HG03066 (cell line): ENCODE measurements around the gene FOXP1.

Source experiments
- ATAC-seq: cut with Tn5 transposase; IDR thresholded peaks from one replicate; pipeline ENCODE4 v1.9.1; 2021; ENCODE audit warnings: low read depth; ENCODE audit not compliant: unreplicated experiment

Gene FOXP1

DNA sequence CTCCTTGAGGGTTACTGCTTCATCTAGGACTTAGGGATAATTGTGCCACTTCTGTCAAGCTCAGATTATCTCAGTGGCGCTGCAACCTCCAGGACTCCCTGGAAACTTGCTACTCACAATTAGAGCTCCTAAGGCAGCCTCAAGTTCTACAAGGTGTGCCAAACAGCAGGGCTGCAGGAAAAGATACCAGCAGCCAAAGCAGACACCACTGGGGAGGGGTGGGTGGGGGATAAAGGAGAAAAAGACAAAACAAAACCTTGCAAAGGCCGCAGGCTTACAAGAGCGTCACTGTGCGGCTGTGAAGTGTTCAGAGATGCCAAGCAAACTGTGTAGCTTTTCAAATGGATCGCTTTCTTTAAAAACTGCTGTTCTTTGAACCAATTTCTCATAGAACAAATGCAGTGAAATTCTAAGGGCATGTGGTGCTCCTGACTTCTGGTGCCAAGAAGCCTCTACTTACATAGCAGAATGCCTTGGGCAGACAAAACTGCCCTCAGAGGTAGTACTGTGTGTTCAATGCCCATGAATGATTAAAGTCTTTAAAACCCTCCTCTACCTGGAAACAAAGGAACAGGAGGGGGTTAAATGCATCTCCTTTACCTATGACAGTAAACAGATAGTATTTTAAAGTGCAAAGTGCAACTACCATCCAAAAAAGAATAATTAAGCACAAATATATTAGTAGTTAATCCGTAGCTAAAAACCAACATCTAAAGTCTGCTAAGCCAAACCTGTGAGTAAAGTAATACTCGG lies 353.4 kb downstream of the FOXP1 start:
- no peak for ATAC-seq

DNA sequence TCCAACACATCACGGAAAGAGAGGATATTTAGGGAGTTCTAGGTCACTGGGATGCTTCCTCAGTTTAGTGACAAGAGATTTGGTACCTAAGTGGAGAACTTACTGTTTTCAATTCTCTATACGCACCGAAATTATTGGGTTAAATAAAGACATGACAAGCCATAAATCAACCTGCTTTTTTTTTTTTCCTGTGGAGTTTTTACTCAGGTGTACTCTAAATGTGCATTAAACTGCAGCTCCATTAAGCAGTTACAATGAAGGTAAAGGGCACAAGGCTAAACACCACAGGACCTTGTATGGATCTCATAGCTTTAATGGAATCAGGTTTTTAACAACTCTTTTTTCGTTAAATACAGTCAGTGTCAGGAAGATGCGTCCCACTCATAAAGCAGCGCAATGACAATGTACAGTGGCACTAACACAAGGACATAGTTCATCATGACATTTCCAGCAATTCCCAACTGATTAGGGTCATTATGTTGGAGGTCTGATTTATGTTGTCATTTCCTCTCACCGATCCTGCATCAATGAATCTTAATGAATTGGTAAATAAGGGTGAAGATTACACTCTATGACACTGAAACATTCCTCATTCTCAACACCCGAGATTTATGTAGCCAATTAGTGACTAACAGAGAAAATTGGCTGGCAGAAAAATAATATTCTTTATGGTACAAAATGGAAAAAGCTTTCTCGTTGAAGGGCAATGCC lies 355.2 kb downstream of the FOXP1 start:
- ATAC-seq: no peak

DNA sequence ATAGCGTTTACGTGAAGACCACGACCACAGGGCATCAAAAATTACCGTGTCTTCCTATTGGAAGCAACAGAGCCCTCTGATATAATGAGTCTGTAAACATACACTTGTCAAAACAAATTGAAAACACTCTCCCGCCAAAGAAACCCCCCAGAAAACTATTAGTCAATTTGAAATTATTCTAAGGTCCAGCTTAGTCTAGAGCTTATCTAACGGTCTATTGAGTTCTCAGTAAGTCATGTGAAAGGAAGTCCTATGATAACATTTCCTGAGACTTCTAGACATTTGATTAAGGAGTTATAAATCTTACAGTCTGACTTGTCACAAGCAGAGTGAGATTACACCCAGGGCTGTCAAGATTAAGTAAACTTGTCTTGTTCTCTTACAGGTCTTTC lies 356.3 kb downstream of the FOXP1 start:
- no peak for ATAC-seq

DNA sequence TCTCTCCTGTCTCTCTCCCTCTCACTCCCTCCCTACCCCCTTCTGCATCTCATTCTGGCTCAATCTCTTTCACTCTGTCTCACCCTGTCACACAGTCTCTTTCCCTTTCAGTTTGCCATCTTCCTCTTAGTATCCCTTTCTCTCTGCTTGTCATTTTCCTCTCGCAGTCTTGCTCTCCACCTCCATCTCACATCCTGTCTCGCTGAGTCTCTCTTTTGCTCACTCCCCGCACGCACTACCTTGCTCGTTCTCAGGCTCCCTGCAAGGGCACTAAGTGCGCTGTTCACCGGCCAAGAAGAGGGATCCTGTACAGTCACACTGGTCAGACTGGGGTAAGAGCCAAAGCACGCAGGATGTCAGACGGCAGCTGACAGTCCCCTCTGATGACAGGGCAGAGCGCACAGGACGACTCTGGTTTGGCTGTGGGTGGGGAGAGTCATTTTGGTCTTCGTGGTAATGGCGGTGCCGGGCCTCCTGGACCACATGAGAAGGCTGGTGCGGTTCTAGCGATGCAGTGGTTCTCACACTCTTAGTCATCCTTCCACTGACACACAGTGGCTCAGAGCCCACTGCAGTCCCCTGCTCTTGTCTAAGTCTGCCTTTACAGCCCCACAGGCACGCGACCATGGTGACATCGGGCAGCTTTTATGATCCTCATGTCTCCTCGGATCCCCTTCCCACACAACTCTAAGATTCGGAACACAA lies 356.8 kb downstream of the FOXP1 start:
- ATAC-seq: peak; percentile 78

DNA sequence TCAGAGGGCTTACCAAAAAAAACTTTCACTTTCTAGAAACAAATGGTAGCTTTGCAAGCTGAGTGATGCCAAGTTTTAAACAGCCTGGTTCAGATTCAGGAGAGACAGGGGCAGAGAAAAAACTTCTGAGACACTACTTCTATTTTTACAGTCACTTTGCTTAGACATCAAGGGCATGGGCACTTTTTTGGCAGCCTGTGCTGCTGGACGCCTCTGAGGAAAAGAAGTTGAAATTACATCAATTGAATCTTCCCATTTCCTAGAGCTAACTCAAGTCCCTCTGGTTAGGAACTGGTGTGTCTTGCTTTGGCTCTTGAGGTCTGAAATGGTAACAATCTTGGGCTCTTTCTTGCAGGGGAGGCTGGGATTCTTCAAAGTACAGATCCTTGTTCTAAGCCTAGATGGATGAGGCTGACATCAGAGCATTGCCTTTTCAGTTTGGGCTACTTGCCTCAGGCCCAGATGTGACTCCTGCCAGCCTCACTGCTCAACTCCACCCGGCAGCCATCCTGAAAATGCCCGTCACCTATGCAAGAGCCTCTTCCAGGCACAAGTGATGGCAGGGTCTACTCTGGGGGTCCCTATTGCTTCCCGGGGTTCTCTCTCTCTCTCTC lies 357.5 kb downstream of the FOXP1 start:
- ATAC-seq: peak; percentile 5

DNA sequence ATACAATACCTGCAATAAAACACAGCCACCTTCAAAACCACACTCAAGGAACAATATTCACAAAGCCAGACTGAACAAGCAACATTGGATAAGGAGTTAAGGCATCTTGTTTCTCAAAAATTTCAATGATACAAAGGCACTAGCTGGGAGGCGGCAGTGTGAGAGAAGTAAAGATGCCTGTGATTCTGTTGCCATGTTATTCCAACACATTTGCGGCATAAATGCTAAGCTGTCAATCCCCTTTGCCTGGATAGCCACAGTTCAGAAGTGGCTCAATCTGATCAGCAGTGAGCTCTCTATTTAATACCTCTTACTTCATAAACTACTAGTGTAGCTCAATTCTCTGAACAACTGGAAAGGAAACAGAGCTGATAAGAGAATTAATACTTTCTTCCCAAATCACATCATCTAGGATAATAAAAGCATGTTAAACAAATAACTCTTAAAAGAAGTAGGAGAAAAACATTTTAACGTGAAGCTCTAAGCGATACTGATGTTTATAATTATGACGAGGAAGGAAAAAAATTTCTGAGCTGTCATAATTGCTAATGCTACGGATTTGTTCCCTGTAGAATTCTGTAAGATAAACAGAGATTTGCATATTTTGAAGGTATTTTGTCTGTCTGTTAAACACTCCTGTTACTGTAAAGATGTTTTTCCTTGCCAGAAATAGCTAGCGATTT lies 358.4 kb downstream of the FOXP1 start:
- ATAC-seq: no peak

DNA sequence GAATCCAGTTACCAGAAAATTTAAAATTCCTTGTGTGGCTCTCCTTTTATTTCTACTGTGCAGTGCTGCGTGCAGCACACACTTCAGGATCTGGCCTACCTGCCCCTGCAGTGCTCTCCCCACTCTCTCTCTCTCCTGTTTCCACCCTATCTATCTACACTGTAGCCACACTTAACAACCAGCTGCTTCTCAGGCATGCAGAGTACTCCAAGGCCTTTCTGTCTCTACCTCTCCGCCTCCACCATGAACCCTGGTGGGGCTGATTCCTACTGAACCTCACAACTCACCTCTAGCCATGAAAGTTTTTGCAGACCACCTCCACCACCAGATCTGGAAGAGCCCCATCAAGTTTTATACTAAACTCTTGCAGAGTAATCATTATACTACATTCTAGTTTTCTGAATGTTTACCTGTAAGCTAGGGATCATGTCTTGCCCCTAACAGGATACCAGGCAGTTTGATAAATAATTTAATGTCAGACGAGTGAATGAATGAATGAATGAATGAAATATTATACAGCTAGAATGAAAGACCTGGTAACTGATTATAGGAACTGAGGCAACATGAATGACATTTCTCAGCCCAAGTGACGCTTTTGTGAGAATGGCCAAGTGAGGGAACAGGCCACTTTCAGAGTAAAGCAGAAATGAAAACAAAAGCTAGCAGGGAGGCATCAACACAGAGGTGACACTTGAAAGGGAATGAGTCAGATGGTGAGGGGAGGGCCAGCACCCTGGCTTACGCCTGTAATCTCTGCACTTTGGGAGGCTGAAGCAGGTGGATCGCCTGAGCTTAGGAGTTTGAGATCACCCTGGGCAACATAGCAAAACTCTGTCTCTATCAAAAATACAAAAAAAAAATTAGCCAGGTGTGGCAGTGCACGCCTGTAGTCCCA lies 363.5 kb downstream of the FOXP1 start:
- peak; percentile 89 for ATAC-seq

DNA sequence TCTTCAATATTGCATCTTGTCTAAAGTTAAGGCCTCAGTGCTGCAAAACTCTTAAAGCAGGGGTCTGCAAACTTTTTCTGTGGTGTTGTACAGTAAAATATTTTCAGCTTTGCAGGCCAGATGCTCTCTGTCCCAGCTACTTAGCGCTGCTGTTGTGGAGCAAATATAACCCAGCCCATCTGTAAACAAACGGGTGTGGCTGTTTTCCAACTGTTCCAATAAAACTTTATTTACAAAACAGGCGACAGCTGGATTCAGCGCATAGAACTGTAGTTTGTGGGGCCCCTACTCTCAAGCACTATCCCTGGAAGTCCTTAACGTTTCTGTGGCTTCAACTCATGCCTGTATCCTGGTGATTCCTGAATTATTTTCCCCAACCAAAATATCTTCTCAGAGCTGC lies 365.0 kb downstream of the FOXP1 start:
- ATAC-seq: no peak

DNA sequence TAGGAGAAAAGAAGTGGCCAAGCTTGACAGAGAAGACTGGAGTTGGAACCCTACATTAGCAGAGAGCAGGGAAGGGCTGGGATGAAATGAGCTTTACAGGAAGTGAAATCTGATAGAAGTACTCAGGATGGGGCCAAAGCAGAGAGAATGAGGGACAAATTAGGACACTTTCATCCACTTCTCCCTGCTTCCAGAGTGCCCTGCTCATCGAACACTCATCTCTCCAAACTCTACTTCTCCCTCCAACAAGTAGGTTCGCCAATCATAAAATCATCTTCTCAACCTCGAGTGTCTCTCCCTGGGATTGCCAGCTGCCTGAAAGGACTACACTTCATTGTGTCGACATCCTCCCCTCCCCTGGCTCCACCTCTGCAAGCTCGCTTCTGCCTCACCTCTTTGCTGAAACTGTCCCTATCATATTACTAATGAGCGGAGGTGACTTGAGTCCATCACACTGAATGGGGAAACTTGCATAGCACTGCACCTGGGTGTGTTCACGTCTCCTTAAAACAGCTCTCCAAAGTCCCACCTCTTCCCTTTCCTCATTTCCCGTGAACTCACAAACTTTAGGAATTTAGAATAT lies 365.8 kb downstream of the FOXP1 start:
- no peak for ATAC-seq

DNA sequence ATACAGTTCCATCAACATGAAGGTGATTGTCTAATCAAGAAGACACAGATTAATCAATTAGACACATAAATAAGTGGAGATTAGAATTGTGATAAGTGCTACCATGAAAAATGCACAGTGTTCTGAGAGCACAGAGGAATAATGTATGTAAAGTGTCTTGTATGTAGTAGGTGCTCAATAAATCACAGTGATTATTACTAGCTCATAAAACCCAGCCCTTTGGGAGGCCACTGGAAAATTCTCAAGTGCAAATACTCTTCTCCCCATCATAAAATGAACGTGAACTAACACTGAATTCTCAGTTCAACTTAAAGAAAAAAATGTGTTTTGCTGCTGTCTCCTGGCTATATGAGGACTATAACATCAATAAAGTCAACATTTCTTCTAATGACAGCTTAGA lies 368.2 kb downstream of the FOXP1 start:
- no peak for ATAC-seq

DNA sequence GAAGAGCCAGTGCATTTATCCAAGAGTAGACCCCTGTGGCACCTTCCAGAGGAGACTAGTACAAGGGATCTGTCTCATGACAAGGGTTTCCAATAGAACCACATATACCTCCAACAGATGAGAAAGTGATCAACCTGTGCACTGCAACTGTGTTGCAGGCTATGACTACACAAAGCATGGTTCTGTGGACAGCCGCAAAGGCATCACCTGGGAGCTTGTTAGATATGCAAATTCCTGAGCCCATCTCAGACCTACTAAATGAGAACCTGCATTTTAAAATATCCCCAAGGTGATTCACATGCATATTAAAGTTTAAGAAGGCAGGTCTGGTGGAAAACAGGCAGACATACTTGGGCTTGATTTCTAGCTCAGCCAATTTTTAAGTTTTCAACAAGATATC lies 368.7 kb downstream of the FOXP1 start:
- ATAC-seq: no peak

DNA sequence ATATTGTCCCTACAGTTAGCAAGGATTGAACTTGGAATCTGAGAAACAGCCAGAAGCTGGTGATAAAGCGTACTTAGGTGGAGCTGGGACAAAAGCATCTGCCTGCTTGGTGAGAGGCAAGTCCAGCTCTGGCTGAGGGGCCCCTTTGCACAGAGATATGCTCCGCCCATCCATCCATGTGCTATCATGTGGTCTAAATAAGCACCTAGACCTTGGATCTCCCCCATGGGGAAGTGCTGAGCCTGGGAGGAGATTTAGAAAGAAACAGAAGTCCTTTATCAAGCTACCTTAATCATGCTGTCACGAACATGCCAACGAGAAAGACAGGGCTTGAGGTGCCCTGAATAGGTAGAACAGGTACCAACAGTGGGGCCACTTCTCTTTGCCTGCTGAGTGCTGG lies 369.5 kb downstream of the FOXP1 start:
- ATAC-seq: no peak

DNA sequence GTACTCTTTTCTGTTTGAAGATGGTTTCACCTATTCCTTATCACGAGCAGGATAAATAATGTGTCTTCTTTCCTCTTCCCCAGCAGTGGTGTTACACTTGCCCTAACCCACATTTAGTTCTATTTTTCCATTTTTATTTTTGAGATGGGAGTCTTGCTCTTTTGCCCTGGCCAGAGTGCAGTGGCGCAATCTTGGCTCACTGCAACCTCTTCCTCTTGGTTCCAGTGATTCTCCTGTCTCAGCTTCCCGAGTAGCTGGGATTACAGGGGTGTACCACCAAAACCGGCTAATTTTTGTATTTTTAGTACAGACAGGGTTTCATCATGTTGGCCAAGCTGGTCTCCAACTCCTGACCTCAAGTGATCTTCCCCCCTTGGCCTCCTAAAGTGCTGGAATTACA lies 372.4 kb downstream of the FOXP1 start:
- no peak for ATAC-seq

DNA sequence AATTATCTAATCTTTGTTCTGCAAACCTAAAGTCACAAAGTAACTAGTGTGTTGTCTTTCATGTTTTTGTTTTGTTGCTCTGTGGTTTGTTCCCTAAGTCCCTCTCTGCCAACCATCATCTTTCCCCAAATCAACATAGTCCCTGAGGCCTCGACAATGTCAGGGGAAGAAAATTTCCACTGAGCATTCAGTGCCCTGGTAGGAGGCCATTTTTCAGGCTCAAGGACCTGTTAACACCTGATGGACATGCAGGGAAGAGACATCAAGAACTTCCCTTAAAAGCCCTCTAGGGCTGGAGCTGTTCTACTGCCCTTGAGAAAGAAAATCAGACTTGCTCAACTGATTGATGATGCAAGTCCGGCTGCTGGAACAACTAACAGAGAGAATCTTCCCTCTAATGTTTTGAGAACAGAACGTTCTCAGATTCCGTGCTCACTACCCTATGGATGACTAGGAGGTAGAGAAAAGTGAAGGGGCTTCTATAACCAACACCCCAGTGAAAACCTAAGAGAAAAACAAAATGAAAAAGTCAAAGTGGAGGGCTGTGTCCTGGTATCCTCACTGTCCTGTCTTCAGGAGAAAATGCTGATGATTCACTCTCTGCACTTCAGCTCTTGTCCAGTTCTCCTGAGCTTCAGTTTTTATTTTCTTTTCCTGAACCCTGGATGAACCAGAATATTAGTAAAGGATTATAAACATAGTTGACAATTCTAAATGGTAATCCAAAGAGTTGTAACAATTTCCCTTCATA lies 373.1 kb downstream of the FOXP1 start:
- ATAC-seq: no peak

DNA sequence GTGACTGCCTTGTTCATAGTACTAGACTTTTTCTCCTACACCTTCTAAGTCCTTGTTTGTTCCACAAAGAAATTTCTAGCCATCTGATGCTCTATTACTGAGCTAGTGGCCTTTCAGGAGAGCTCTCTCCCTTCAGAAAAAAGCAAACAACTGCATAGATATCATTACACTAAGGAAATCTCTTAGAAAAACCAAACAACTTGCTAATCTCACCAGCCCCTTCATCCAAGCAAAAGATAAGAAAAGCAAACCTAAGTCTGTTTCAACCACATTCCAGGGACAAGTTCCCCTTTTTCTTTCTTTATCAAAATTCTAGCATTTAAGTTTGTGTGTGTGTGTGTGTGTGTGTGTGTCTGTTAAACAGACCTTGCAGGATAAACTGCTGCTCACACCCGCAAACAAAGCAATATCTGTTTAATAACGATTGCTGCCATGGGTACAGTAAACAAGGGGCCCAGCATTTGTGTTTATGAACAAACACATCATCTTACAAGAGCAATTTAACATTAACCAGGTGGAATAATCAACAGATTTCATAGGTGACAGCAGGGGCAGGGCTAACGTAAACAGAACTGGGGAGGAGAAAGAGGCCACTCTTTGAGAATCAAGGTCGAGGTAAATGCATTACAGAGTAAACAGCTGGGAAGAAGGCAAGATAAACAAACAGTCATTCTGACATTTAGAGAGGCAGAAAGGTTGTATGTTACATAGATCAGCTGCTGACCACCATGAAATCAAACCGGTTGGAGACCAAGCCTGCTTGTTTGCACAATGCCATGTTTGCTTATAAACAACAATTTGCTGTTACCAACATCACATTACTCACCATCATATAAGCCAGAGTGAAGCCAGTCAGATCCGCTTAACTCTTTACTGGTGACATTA lies 375.1 kb downstream of the FOXP1 start:
- no peak for ATAC-seq

DNA sequence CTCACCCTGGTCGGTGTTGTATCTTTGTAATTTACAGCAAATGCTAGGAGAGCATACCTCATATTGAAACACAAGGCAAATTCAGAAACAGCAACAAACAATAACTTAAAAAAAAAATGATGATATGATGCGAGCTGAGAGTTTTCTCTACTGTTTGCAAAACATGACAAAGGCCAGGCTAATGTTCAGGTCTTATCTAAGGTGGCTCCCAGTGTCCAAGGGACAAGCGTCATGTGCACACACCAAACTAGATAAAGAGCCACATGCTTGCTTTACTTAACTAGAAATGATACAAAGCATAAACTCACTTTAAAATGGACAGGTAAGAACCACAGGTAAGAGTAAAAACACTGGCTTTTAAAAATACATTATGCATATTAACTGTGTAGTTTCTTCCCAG lies 375.9 kb downstream of the FOXP1 start:
- no peak for ATAC-seq

DNA sequence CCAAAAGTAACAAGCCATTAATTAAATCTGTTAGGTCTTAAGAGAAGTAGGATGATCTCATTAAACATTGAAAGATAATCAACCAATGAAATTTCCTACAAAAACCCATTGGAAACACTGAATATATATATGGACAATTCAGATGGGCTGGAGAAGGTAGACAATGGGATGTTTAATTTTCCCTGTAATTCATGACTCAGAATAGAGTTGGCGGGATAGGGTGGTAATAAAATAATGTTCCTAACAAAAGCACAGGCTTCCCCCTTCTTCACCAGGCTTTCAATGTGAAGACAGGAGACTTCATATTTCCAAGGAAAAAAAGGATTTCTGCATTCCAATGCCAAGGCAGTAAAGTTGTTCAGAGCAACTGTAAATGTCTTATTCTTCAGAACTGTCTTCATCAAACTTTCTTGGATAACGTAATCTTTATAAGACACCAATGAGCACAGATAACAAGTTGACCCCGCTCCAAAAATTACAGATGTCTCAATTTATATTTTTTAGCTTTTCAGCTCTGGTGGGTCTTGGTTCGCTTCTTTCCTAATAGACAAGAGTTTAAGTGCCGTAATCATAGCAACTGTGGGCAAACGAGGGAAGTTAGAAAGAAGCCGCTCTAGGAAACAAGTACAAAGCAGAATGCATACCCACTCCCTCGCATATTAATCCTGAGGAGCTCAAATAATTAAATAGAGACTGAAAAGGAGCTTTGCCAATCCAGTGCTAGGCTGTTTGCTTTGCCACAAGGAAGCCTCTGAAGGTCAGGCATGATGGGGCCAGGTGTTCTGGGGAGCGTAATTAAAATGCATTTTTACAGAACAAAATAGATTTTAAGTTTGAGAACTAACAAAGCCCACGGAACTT lies 377.0 kb downstream of the FOXP1 start:
- no peak for ATAC-seq
